Ascending aorta (tissue), 2 donors: ENCODE results near the gene FNBP1L. TPM values are rescaled to one million over a fixed set of nuclear protein-coding genes. Genes with fewer than 3 reads are reported as not detected.

Experiments used
- DNase-seq, 2 donors: peaks; one replicate each; pipeline ENCODE4 v3.0.0-alpha.2; 2019; ENCODE audit warnings: low spot score in 2 of 2
- H3K27ac ChIP-seq, 2 donors: fragments of 200-600 bp; sonication (generic); one replicate each; pipeline ENCODE4 v1.5.1; 2016 to 2017; ENCODE audit warnings: mild to moderate bottlenecking in 1 of 2
- H3K27me3 ChIP-seq: fragments of 200-600 bp; sonication (generic); one replicate; pipeline ENCODE4 v1.5.1; 2017
- H3K36me3 ChIP-seq, 2 donors: fragments of 200-600 bp; sonication (generic); one replicate each; pipeline ENCODE4 v1.5.1; 2016
- H3K4me1 ChIP-seq, 2 donors: fragments of 200-600 bp; sonication (generic); one replicate each; pipeline ENCODE4 v1.5.1; 2016 to 2017; ENCODE audit warnings: mild to moderate bottlenecking in 1 of 2
- H3K4me3 ChIP-seq, 2 donors: fragments of 200-600 bp; sonication (generic); one replicate each; pipeline ENCODE4 v1.5.1; 2016 to 2017; ENCODE audit warnings: mild to moderate bottlenecking in 1 of 2
- H3K9me3 ChIP-seq, 2 donors: fragments of 200-600 bp; sonication (generic); one replicate each; pipeline ENCODE4 v1.5.1; 2016
- CTCF ChIP-seq, 3 experiments: fragments of 200-600 bp in 2 of 3; fragments of 450-650 bp in 1 of 3; sonication (generic) in 2 of 3; IDR thresholded peaks; one replicate each; pipeline ENCODE4 v1.5.1; 2016 to 2019; ENCODE audit warnings: antibody characterized with exemption in 3 of 3, mild to moderate bottlenecking in 1 of 3, moderate library complexity in 1 of 3
- intact Hi-C: fragments of 100-400 bp; cut with DNase I; formaldehyde crosslinking; loops from one replicate; pipeline ENCODE4 v1.15.1; 2023
- total RNA-seq: library from RNA; depleted of rRNA; stranded (reverse); fragments of >200 nt; gene quantifications from one replicate; pipeline ENCODE4 v1.1.0, GENCODE V29; 2016

FNBP1L gene
- total RNA-seq, 1 donor from 2014 or later = 12.6 TPM

DNA sequence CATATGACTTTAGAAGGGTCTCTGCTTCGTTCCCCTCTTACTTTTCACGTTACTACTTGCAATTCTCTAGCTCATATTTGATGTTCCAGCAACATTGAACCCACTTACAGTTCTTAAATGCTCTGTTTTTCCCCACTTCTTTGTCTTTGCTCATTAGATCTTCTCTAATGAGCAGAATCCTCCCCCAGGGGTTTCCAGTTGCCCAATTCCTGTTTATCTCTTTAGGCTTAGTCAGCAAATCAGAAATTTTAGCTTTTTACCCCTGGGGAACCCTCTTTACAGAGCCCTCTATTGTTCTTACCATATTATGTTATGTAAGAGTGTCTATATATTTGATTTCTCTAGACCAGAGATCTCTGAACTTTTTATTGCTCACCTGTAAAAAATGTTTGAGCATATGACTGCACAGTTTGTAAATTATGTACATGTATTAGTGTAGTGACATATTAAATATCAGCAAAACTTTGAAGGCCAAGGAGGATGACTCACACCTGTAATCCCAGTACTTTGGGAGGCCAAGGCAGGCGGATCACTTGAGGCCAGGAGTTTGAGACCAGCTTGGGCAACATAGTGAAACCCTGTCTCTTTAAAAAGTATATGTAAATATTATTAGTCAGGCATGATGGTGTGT is 71.4 kb downstream of the FNBP1L start:
- TF ChIP-seq CTCF (IDR thresholded peaks at IDR 0.05) = no peak
- Histone ChIP-seq H3K4me3 (no peak overlapping the region), H3K9me3 (no peaks in the 10 kb centered on the region), H3K27me3 (no peaks in the 10 kb centered on the region), H3K27ac (no peak overlapping the region), H3K4me1 (no peaks in the 10 kb centered on the region), H3K36me3 (no peaks in the 10 kb centered on the region)
- DNase-seq = no peak
- intact Hi-C loops = no loop called here

GRCh38 chr1:93521618-93522017 is 73.7 kb downstream of the FNBP1L start:
- no peaks in the 10 kb centered on the region for H3K27me3 ChIP-seq
- no peaks in the 10 kb centered on the region for H3K9me3 ChIP-seq
- H3K4me3 ChIP-seq = no peak overlapping the region
- no peaks in the 10 kb centered on the region for H3K36me3 ChIP-seq
- H3K27ac ChIP-seq = no peak overlapping the region
- no peak for DNase-seq
- intact Hi-C loops = no loop called here
- TF ChIP-seq CTCF (IDR thresholded peaks at IDR 0.05) = no peak
- H3K4me1 ChIP-seq = no peaks in the 10 kb centered on the region

DNA sequence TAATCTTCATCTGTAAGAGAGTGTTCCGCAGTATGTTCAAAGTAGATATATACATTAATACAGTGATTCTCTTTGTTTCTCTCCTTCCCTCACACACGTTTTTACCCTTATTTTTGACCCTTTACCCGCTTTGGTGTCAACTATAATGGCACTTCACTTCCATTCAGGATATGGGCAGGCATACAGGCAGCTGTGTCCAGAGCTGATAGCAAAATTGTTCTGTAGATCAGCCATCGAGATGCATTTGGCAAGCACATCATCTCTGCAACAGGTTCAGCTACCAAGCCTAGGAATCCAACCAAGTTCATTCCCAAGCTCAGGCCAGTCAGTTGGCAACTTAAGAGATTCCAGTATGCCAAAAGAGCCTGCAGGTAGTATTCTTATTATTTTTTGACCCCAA is 74.8 kb downstream of the FNBP1L start:
- no peak for TF ChIP-seq CTCF (IDR thresholded peaks at IDR 0.05)
- Histone ChIP-seq H3K4me1 (no peaks in the 10 kb centered on the region), H3K36me3 (no peaks in the 10 kb centered on the region), H3K27ac (no peak overlapping the region), H3K9me3 (no peaks in the 10 kb centered on the region), H3K27me3 (no peaks in the 10 kb centered on the region), H3K4me3 (no peak overlapping the region)
- intact Hi-C loops = no loop called here
- DNase-seq = no peak

DNA sequence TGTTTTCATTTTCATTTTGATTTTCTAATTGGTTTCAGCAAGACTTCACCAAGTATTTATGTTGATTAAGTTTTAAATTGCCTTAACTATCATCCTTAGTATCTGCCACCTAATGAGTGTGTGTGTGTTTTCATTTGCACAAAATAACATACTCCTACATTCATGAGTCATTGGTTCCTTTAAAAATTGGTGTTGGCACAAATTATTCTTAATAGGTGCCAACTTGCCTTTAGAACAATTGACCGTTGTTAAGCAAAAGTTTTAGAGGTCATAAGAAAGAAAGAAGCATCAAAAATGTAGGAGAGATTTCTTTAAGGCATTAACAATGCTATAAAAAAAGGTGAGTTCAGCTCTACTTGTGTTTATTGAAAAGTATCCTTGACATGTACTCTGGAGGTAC is 77.5 kb downstream of the FNBP1L start:
- Histone ChIP-seq H3K36me3 (no peaks in the 10 kb centered on the region), H3K4me1 (no peaks in the 10 kb centered on the region), H3K9me3 (no peaks in the 10 kb centered on the region), H3K4me3 (no peak overlapping the region), H3K27ac (no peak overlapping the region), H3K27me3 (no peaks in the 10 kb centered on the region)
- intact Hi-C loops = no loop called here
- TF ChIP-seq CTCF (IDR thresholded peaks at IDR 0.05) = no peak
- DNase-seq = no peak

DNA sequence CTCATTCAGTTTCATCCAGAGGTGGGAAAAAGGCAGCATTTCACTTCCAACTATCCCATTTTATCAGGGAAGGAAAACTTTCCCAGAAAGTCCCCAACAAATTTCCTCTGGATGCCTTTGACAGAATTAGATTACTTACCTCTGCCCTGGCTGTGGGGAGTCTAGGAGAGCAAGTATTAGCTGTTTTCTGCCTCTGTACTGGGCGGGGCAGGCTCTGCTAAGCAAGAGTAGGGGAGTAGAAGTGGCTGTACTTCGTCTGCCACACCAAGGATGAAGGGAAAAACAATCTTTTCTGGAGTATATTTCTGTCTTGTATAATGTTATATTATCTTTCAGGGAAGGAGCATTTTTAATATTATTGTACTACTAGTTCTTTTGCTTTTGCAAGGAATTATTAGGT is 78.5 kb downstream of the FNBP1L start:
- no peak overlapping the region for H3K27ac ChIP-seq
- H3K36me3 ChIP-seq = no peaks in the 10 kb centered on the region
- DNase-seq = no peak
- TF ChIP-seq CTCF (IDR thresholded peaks at IDR 0.05) = no peak
- H3K4me3 ChIP-seq = no peak overlapping the region
- intact Hi-C loops = no loop called here
- no peaks in the 10 kb centered on the region for H3K27me3 ChIP-seq
- no peaks in the 10 kb centered on the region for H3K9me3 ChIP-seq
- H3K4me1 ChIP-seq = no peaks in the 10 kb centered on the region

GRCh38 chr1:93528412-93528811 is 80.5 kb downstream of the FNBP1L start:
- Histone ChIP-seq H3K27me3 (no peaks in the 10 kb centered on the region), H3K27ac (no peak overlapping the region), H3K4me3 (no peak overlapping the region), H3K9me3 (no peaks in the 10 kb centered on the region), H3K36me3 (no peaks in the 10 kb centered on the region), H3K4me1 (no peaks in the 10 kb centered on the region)
- no peak for DNase-seq
- TF ChIP-seq CTCF (IDR thresholded peaks at IDR 0.05) = no peak
- intact Hi-C loops = no loop called here
